Activated naive CD8-positive, alpha-beta T cell (primary cell): ENCODE measurements around the gene CCL1.
"Not testable (repeated sequence)": the region's sequence is repeated elsewhere in the genome, so short reads cannot be mapped to it uniquely, and the experiment has no call there.

Experiments used
- H3K27ac Mint-ChIP-seq: one replicate; pipeline ENCODE4 v1.8.0; 2021; ENCODE audit warnings: mixed read lengths
- H3K27me3 Mint-ChIP-seq: one replicate; pipeline ENCODE4 v1.8.0; 2021; ENCODE audit warnings: mixed read lengths
- H3K36me3 Mint-ChIP-seq: one replicate; pipeline ENCODE4 v1.8.0; 2021; ENCODE audit warnings: mixed read lengths
- H3K4me1 Mint-ChIP-seq: one replicate; pipeline ENCODE4 v1.8.0; 2021; ENCODE audit warnings: low read depth, mixed read lengths
- H3K4me3 Mint-ChIP-seq: one replicate; pipeline ENCODE4 v1.8.0; 2021; ENCODE audit warnings: mild to moderate bottlenecking, mixed read lengths
- H3K9me3 Mint-ChIP-seq: one replicate; pipeline ENCODE4 v1.8.0; 2021; ENCODE audit warnings: low read depth, mixed read lengths

CCL1 gene

DNA sequence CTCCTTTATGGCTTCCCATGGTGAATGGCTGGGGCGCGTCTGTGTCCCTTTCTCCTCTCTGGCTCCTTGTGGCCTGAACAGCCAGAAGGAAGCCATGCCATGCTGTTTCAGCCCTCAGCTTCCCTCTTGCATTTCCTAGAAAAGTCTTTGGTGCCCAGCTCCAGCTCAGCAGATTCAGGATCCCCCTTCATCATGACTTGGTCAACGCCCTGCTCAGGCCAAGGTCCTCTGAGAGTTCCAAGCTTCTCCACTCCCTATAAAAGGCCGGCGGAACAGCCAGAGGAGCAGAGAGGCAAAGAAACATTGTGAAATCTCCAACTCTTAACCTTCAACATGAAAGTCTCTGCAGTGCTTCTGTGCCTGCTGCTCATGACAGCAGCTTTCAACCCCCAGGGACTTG, 6.8 kb downstream of the CCL1 start, which contains the start of gene CCL13:
CCL13 (plus strand) TSS at position 287 of the 400 bp plus-strand sequence; CDS start at position 334, 47 bp downstream.
- H3K4me1 Mint-ChIP-seq: peaks cover 3% of the 10 kb centered on the region
- H3K4me3 Mint-ChIP-seq: no peak within 1 kb of the TSS
- peaks cover 2% of the 10 kb centered on the region for H3K27me3 Mint-ChIP-seq
- H3K27ac Mint-ChIP-seq: no peak within 1 kb of the TSS
- H3K36me3 Mint-ChIP-seq: no peaks in the 10 kb centered on the region
- H3K9me3 Mint-ChIP-seq: no peaks in the 10 kb centered on the region

DNA sequence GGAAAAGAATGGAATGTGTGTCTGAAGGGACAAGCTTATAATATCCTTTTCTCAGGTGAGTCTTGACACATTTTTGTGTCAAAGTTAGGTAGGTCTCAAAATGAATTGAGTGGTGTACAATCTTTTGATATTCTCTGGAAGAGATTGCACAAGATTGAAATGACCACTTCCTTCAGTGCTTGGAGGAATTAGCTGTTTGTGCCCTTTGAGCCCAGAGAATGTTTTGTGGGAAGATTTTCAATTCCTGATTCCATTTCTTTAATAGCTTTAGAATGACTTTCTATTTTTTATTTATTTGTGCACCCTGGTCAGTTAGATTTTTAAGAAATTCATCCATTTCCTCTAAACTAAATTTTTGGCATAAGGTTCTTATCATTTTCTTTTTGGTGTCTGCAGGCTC, 8.4 kb downstream of the CCL1 start:
- H3K9me3 Mint-ChIP-seq: no peaks in the 10 kb centered on the region
- H3K27me3 Mint-ChIP-seq: peaks cover 2% of the 10 kb centered on the region
- H3K36me3 Mint-ChIP-seq: no peaks in the 10 kb centered on the region
- H3K4me3 Mint-ChIP-seq: no peak overlapping the region
- H3K27ac Mint-ChIP-seq: no peak overlapping the region
- H3K4me1 Mint-ChIP-seq: no peaks in the 10 kb centered on the region

- Mint-ChIP-seq H3K4me1 (no peaks in the 10 kb centered on the region), H3K36me3 (no peaks in the 10 kb centered on the region), H3K27me3 (peaks cover under 1% of the 10 kb centered on the region), H3K27ac (no peak overlapping the region), H3K4me3 (no peak overlapping the region), H3K9me3 (no peaks in the 10 kb centered on the region)
Measured at GRCh38 chr17:34352191-34352590, 10.8 kb downstream of the CCL1 start.

DNA sequence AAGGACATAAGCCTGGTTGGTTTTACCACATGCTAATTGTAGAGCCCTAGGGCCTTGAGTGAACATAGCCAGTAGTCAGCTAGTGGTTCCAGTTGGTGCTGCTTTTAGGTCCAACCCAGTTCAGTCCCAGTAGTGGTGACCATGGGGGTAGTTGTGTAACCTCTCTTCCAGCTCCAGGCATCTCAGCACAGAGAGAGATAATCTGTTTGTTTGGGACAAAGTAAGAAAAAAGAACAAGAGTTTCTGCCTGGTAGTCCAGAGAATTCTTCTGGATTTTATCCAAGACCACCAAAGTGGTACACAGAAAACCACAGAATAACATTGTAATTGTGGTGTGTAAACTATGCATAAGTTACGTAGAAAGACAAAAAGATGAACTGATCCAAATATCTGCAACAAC, 11.9 kb downstream of the CCL1 start:
- Mint-ChIP-seq H3K27ac (no peak overlapping the region), H3K9me3 (no peaks in the 10 kb centered on the region), H3K4me3 (no peak overlapping the region), H3K27me3 (no peaks in the 10 kb centered on the region), H3K4me1 (no peaks in the 10 kb centered on the region), H3K36me3 (no peaks in the 10 kb centered on the region)

- no peak overlapping the region for H3K27ac Mint-ChIP-seq
- no peak overlapping the region for H3K4me3 Mint-ChIP-seq
- no peaks in the 10 kb centered on the region for H3K36me3 Mint-ChIP-seq
- no peaks in the 10 kb centered on the region for H3K27me3 Mint-ChIP-seq
- no peaks in the 10 kb centered on the region for H3K9me3 Mint-ChIP-seq
- no peaks in the 10 kb centered on the region for H3K4me1 Mint-ChIP-seq
Measured at GRCh38 chr17:34349751-34350150, 13.3 kb downstream of the CCL1 start.

DNA sequence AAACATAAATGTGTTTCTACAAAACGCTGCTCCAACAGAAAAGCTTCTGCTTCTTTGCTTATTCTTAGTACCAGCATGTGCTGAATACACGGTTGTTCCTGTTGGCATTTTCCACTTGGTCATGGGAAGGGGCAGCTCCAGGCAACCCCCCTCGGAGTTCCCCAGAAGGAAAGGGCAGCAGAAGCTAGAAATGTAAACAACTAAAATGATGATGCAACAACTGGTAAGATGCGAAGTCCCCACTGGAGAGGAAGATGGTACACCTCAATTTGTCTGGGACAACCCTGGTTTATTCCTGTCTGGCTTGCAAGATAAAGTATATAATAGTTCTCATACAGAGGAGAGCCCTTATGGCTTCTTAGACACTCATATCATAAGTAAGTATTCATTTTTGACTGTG, 16.0 kb downstream of the CCL1 start:
- H3K27ac Mint-ChIP-seq: no peak overlapping the region
- no peaks in the 10 kb centered on the region for H3K9me3 Mint-ChIP-seq
- no peaks in the 10 kb centered on the region for H3K36me3 Mint-ChIP-seq
- peaks cover 2% of the 10 kb centered on the region for H3K27me3 Mint-ChIP-seq
- no peaks in the 10 kb centered on the region for H3K4me1 Mint-ChIP-seq
- H3K4me3 Mint-ChIP-seq: no peak overlapping the region

DNA sequence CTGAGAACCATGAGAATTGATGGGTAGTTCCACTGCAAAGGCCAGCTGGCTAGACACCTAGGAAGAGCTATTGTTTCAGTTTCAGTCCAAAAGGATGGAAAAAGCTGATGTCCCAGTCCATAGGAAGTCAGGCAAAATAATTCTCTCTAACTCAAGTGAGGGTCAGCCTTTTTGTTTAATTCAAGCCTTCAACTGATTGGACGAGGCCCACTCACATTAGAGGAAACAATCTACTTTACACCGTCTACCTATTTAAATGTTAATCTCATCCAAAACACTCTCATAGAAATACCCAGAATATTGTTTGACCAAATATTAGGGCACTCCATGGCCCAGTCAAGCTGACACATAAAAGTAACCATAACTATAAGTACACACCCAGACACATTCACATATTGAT, 21.1 kb downstream of the CCL1 start:
- no peak overlapping the region for H3K27ac Mint-ChIP-seq
- H3K27me3 Mint-ChIP-seq: peaks cover 19% of the 10 kb centered on the region
- no peaks in the 10 kb centered on the region for H3K9me3 Mint-ChIP-seq
- no peaks in the 10 kb centered on the region for H3K4me1 Mint-ChIP-seq
- H3K4me3 Mint-ChIP-seq: no peak overlapping the region
- no peaks in the 10 kb centered on the region for H3K36me3 Mint-ChIP-seq

GRCh38 chr17:34339138-34339770, 23.8 kb downstream of the CCL1 start:
- Mint-ChIP-seq H3K27ac (no peak overlapping the region), H3K27me3 (peaks cover 26% of the 10 kb centered on the region), H3K4me3 (no peak overlapping the region), H3K9me3 (peaks cover 5% of the 10 kb centered on the region), H3K36me3 (no peaks in the 10 kb centered on the region), H3K4me1 (no peaks in the 10 kb centered on the region)

DNA sequence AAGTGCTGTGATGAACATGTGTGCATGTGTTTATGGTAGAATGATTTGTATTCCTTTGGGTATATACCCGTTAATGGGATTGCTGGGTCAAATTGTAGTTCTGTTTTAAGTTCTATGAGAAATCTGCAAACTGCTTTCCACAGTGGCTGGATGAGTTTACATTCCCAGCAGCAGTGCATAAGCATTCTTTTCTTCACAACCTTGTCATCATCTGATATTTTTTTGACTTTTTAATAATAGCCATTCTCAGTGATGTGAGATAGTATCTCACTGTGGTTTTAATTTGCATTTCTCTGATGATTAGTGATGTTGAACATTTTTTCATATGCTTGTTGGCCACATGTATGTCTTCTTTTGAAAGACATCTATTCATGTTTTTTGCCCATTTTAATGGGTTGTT, 25.3 kb downstream of the CCL1 start:
- Mint-ChIP-seq H3K27me3 (peaks cover 25% of the 10 kb centered on the region), H3K9me3 (peaks cover 5% of the 10 kb centered on the region), H3K4me1 (no peaks in the 10 kb centered on the region), H3K4me3 (no peak overlapping the region), H3K36me3 (no peaks in the 10 kb centered on the region), H3K27ac (no peak overlapping the region)

DNA sequence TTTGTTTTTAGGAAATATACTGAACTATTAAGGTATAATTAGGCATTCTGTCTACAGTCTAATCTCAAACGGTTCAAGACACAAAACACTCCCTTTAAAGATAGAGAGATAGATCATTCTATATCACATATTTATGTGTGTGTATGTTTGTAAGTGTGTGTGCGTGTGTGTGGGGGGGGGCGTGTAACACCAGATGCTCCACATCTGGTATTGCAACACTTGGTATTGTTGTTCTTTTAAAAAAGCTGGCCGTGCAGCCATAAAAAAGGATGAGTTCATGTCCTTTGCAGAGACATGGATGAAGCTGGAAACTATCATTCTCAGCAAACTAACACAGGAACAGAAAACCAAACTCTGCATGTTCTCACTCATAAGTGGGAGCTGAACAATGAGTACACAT, 35.5 kb downstream of the CCL1 start:
- H3K36me3 Mint-ChIP-seq, H3K27ac Mint-ChIP-seq, H3K9me3 Mint-ChIP-seq, H3K4me3 Mint-ChIP-seq, H3K4me1 Mint-ChIP-seq, H3K27me3 Mint-ChIP-seq: not testable (repeated sequence)

GRCh38 chr17:34321964-34322363, 41.1 kb downstream of the CCL1 start:
- peaks cover 3% of the 10 kb centered on the region for H3K36me3 Mint-ChIP-seq
- no peaks in the 10 kb centered on the region for H3K4me1 Mint-ChIP-seq
- H3K9me3 Mint-ChIP-seq: peaks cover 7% of the 10 kb centered on the region
- H3K27me3 Mint-ChIP-seq: peaks cover 9% of the 10 kb centered on the region
- H3K27ac Mint-ChIP-seq: no peak overlapping the region
- H3K4me3 Mint-ChIP-seq: no peak overlapping the region

DNA sequence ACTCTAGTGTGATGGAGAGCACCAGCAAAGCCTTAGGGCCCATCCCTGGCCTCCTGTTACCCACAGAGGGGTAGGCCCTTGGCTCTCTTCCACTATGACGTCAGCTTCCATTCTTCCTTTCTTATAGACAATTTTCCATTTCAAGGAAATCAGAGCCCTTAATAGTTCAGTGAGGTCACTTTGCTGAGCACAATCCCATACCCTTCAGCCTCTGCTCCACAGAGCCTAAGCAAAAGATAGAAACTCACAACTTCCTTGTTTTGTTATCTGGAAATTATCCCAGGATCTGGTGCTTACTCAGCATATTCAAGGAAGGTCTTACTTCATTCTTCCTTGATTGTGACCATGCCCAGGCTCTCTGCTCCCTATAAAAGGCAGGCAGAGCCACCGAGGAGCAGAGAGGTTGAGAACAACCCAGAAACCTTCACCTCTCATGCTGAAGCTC, 44.0 kb downstream of the CCL1 start, which contains the start of gene CCL8:
CCL8 (plus strand) TSS at position 397 of the 445 bp plus-strand sequence. CDS start 67 bp downstream, outside the sequence.
- peaks cover 5% of the 10 kb centered on the region for H3K27me3 Mint-ChIP-seq
- no peaks in the 10 kb centered on the region for H3K36me3 Mint-ChIP-seq
- no peak within 1 kb of the TSS for H3K4me3 Mint-ChIP-seq

DNA sequence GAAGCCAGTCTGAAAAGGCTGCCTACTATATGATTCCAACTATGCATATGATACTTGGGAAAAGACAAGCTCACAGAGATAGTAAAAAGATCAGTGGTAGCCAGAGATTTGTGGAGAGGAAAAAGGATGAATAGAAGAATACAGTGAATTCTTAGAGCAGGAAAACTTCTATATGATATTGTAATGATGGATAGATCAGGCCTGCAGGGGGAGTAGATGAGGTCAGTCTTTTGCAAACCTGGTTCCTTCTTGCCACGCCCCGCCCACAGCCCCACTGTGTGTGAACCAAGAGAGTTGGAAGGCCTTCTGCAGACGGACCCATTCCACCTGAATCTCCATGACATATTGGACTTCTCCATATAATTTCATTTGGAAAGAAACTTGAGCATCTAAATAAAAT, 44.6 kb downstream of the CCL1 start:
- Mint-ChIP-seq H3K4me3 (no peak overlapping the region), H3K27ac (no peak overlapping the region), H3K36me3 (no peaks in the 10 kb centered on the region), H3K27me3 (peaks cover 2% of the 10 kb centered on the region), H3K4me1 (no peaks in the 10 kb centered on the region), H3K9me3 (no peaks in the 10 kb centered on the region)

More for the DNA sequence above, 44.0 kb downstream of the CCL1 start, which contains the start of gene CCL8:
- H3K4me1 Mint-ChIP-seq: no peaks in the 10 kb centered on the region
- no peaks in the 10 kb centered on the region for H3K9me3 Mint-ChIP-seq
- no peak within 1 kb of the TSS for H3K27ac Mint-ChIP-seq

- Mint-ChIP-seq H3K36me3 (no peaks in the 10 kb centered on the region), H3K27me3 (peaks cover 7% of the 10 kb centered on the region), H3K27ac (no peak overlapping the region), H3K4me3 (no peak overlapping the region), H3K4me1 (no peaks in the 10 kb centered on the region), H3K9me3 (no peaks in the 10 kb centered on the region)
Measured at GRCh38 chr17:34314279-34314678, 48.8 kb downstream of the CCL1 start.

DNA sequence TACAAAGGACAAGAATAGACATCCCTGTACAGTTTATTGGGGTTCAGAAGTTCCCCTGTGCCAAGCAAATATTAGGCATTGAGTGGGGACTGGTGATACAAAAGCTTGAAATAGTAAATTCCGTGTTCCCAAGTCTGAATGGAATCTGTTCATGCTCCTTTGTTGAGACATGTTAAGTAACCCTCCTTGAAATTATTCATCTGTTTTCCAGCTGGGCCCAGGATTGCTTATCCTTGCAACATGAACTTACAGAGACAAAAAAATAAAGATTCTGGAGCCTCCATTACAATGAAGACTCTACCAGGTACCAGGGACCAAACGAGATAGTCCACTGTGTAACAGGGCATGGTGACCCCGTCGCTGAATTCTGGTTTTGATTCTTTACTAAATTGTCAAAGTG, 49.9 kb downstream of the CCL1 start:
- H3K27me3 Mint-ChIP-seq: peaks cover 7% of the 10 kb centered on the region
- H3K9me3 Mint-ChIP-seq: no peaks in the 10 kb centered on the region
- no peaks in the 10 kb centered on the region for H3K4me1 Mint-ChIP-seq
- no peaks in the 10 kb centered on the region for H3K36me3 Mint-ChIP-seq
- H3K27ac Mint-ChIP-seq: no peak overlapping the region
- no peak overlapping the region for H3K4me3 Mint-ChIP-seq

GRCh38 chr17:34312080-34312479, 51.0 kb downstream of the CCL1 start:
- H3K4me1 Mint-ChIP-seq: no peaks in the 10 kb centered on the region
- H3K27ac Mint-ChIP-seq: no peak overlapping the region
- H3K4me3 Mint-ChIP-seq: no peak overlapping the region
- peaks cover 7% of the 10 kb centered on the region for H3K27me3 Mint-ChIP-seq
- no peaks in the 10 kb centered on the region for H3K9me3 Mint-ChIP-seq
- no peaks in the 10 kb centered on the region for H3K36me3 Mint-ChIP-seq
